ENCODE measurements around the gene MMP11. TPM values are rescaled to one million over a fixed set of nuclear protein-coding genes. Genes with fewer than 3 reads are reported as not detected.

MMP11 gene
- total RNA-seq, 1 donor from 2014 or later: 28.8 TPM

DNA sequence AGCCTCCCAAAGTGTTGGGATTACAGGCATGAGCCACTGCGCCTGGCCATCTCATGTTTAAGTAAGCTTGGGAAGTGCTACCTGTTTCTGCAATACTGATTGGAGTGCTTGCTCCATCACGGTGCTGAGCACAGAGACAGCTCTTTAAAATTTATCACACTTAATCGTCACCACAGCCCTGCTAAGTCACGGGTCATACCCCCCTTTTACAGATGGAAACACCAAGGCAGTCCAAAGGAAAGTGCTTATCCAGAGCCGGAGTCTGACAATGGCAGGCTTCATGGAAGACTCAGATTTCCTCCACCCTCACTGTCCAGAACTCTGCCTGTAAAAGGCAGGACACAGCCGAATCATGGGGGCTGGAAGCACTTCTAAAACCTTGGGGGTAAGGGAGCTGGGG is 12.6 kb upstream of the MMP11 start:
- peaks cover 8% of the 10 kb centered on the region for H3K27me3 Mint-ChIP-seq (ENCODE audit: unreplicated experiment)
- DNase-seq: no peak
- TF ChIP-seq, protein P1, sequence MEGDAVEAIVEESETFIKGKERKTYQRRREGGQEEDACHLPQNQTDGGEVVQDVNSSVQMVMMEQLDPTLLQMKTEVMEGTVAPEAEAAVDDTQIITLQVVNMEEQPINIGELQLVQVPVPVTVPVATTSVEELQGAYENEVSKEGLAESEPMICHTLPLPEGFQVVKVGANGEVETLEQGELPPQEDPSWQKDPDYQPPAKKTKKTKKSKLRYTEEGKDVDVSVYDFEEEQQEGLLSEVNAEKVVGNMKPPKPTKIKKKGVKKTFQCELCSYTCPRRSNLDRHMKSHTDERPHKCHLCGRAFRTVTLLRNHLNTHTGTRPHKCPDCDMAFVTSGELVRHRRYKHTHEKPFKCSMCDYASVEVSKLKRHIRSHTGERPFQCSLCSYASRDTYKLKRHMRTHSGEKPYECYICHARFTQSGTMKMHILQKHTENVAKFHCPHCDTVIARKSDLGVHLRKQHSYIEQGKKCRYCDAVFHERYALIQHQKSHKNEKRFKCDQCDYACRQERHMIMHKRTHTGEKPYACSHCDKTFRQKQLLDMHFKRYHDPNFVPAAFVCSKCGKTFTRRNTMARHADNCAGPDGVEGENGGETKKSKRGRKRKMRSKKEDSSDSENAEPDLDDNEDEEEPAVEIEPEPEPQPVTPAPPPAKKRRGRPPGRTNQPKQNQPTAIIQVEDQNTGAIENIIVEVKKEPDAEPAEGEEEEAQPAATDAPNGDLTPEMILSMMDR (IDR thresholded peaks at IDR 0.05; ENCODE audit: partially characterized antibody, unreplicated experiment): no peak
- H3K4me3 Mint-ChIP-seq (ENCODE audit: unreplicated experiment): no peak overlapping the region
- no peaks in the 10 kb centered on the region for H3K36me3 Mint-ChIP-seq (ENCODE audit: unreplicated experiment)
- H3K27ac Mint-ChIP-seq (ENCODE audit: unreplicated experiment): no peak overlapping the region
- no peaks in the 10 kb centered on the region for H3K9me3 Mint-ChIP-seq (ENCODE audit: unreplicated experiment)
- no peaks in the 10 kb centered on the region for H3K4me1 Mint-ChIP-seq (ENCODE audit: low read depth, unreplicated experiment)

DNA sequence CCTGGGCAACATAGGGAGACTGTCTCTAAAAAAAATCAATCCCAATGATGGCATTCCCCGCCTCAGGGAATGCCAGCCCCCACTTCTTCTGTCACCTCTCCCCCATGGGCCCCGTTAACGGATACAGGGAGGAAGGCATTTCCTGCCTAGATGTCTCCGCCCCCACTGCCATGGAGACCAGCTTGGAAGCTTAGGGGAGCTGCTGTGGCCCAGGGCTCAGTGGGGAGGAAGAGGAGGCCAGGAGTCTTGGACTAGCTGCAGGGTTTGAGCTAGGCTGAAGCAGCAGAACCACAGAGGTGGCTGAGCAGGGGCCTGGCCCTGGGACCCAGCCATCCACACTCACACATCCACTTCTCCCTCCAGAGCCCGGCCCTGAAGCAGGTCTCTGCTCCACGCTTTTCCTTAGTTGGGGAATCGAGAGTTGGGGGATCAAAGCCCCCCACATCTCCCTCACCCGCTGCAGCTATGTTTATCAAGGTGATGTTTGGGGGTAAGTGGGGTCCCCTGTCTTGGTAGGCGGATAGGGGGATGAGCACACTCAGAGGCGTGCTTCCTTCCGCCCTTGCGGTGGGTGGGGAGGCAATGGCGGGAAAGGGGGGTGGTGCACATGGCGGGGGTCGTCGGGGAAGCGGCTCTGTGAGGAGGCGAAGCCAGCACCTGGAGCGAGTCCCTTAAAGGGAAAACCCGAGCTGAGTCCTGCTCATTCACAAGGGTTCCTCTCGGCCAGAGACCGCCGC is 9.6 kb upstream of the MMP11 start, which contains the start of gene C22orf15:
C22orf15 (plus strand) TSS at position 149 of the 737 bp plus-strand sequence; CDS start at position 466, 317 bp downstream.
- peaks cover 2% of the 10 kb centered on the region for H3K4me1 Mint-ChIP-seq (ENCODE audit: low read depth, unreplicated experiment)
- H3K4me3 Mint-ChIP-seq (ENCODE audit: unreplicated experiment): no peak within 1 kb of the TSS
- H3K27ac Mint-ChIP-seq (ENCODE audit: unreplicated experiment): no peak within 1 kb of the TSS
- H3K9me3 Mint-ChIP-seq (ENCODE audit: unreplicated experiment): no peaks in the 10 kb centered on the region
- TF ChIP-seq, protein P1 (IDR thresholded peaks at IDR 0.05; ENCODE audit: partially characterized antibody, unreplicated experiment): no peak
- peaks cover 3% of the 10 kb centered on the region for H3K27me3 Mint-ChIP-seq (ENCODE audit: unreplicated experiment)
- H3K36me3 Mint-ChIP-seq (ENCODE audit: unreplicated experiment): no peaks in the 10 kb centered on the region
- DNase-seq: no peak

DNA sequence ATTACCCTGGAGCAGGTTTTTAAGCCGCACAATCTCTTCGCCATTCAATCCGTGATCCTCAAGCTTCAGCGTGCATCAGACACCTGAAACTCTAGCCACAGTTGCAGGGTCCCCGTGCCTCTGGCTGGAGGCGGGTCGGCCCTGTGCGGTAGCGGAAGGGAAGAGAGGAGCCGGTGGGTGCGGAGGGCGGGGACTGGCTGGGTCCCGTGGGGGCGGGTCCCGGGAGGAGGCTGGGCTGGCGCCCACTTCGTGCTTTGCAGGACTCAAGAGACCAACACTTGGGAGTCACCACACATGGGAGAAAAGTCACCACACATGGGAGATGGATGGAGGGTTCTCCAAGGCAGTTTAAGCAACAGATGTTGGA is 9.1 kb upstream of the MMP11 start:
- Mint-ChIP-seq H3K27ac (ENCODE audit: unreplicated experiment) (no peak overlapping the region), H3K4me3 (ENCODE audit: unreplicated experiment) (no peak overlapping the region), H3K9me3 (ENCODE audit: unreplicated experiment) (no peaks in the 10 kb centered on the region), H3K27me3 (ENCODE audit: unreplicated experiment) (peaks cover 3% of the 10 kb centered on the region), H3K36me3 (ENCODE audit: unreplicated experiment) (no peaks in the 10 kb centered on the region), H3K4me1 (ENCODE audit: low read depth, unreplicated experiment) (peaks cover 2% of the 10 kb centered on the region)
- no peak for DNase-seq
- TF ChIP-seq, protein P1 (IDR thresholded peaks at IDR 0.05; ENCODE audit: partially characterized antibody, unreplicated experiment): no peak

DNA sequence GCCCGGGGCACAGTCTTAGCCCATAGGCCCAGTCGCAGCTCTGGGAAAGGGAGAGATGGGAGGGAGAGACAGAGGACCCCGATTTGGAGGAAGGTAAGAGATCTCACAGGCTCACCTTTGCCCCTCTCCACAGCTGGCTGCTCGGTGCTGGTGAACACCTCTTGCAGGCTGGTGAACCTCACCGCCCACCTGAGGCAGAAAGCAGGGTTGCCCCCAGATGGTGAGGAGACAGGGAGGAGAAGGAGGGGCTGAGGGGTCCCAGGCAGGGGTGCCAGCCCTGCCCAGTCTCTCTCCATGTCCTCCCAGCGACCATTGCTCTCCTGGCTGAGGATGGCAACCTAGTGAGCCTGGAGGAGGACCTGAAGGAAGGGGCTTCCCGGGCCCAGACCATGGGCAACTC is 8.7 kb upstream of the MMP11 start:
- peaks cover 3% of the 10 kb centered on the region for H3K27me3 Mint-ChIP-seq (ENCODE audit: unreplicated experiment)
- H3K27ac Mint-ChIP-seq (ENCODE audit: unreplicated experiment): no peak overlapping the region
- DNase-seq: no peak
- H3K4me3 Mint-ChIP-seq (ENCODE audit: unreplicated experiment): no peak overlapping the region
- H3K4me1 Mint-ChIP-seq (ENCODE audit: low read depth, unreplicated experiment): peaks cover 2% of the 10 kb centered on the region
- no peaks in the 10 kb centered on the region for H3K9me3 Mint-ChIP-seq (ENCODE audit: unreplicated experiment)
- no peaks in the 10 kb centered on the region for H3K36me3 Mint-ChIP-seq (ENCODE audit: unreplicated experiment)
- TF ChIP-seq, protein P1 (IDR thresholded peaks at IDR 0.05; ENCODE audit: partially characterized antibody, unreplicated experiment): no peak

All from glutamatergic neuron (in vitro differentiated cells).